ENCODE data around the gene DNAJB9.

The DNAJB9 gene

DNA sequence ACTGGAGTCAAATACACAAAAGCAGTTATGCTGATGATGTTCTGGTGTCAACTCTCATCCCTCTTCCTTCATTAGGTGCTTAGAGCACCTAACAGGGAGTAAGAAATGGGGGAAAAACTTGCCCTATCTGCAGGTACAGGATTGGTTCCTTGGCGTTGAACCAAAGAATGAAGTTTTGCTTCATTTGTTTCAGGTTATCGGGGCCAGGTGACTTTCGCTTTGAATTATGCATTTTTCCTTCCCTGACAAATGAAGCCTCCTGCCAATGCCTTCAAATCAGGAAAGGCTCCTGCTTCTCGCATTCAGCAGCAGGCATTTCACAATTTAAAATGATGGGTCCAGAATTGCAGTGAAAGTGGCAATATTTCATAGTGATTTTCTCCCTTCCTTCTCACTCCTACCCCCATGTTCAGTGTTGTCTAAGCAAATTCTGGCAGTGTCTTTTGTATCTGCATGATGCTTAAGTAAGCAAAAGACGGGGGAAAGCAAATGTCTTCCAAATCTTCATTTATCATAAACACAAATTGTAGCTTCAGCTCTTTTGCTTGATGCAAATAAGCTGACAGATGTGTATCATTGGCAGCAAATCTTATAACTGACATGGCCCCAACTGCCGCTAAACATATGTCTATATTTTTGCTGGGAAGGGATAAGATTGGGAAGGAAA, 29.4 kb downstream of the DNAJB9 start:
- no peak for DNase-seq (ENCODE audit: low read depth, low spot score)
- H3K4me3 ChIP-seq (ENCODE audit: low read length), result no peak overlapping the region

DNA sequence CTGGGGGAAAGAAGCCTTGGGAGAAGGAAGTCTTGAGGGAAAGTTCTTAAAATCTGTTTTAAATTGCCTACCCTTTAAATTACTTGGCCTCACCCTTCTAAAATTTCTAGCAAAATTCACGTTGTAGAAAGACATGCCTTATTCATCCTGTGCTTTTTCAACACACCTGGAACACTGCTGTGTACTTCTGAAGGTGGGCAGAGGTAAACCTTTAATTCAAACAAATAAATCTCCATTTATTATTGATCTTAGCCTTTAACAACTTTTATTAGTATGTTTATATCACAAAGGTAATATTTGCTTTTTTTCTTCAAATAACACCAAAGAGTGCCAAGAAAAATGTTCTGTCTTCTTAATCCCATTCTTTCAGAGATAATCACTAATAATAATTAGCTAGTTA, 30.7 kb downstream of the DNAJB9 start:
- DNase-seq (ENCODE audit: low read depth, low spot score), result no peak

GRCh38 chr7:108603656-108604306, 34.1 kb downstream of the DNAJB9 start:
- DNase-seq (ENCODE audit: low read depth, low spot score), result no peak
- H3K4me3 ChIP-seq (ENCODE audit: low read length), result no peak overlapping the region

More for the DNA sequence above, 30.7 kb downstream of the DNAJB9 start:
- H3K4me3 ChIP-seq (ENCODE audit: low read length), result no peak overlapping the region

DNA sequence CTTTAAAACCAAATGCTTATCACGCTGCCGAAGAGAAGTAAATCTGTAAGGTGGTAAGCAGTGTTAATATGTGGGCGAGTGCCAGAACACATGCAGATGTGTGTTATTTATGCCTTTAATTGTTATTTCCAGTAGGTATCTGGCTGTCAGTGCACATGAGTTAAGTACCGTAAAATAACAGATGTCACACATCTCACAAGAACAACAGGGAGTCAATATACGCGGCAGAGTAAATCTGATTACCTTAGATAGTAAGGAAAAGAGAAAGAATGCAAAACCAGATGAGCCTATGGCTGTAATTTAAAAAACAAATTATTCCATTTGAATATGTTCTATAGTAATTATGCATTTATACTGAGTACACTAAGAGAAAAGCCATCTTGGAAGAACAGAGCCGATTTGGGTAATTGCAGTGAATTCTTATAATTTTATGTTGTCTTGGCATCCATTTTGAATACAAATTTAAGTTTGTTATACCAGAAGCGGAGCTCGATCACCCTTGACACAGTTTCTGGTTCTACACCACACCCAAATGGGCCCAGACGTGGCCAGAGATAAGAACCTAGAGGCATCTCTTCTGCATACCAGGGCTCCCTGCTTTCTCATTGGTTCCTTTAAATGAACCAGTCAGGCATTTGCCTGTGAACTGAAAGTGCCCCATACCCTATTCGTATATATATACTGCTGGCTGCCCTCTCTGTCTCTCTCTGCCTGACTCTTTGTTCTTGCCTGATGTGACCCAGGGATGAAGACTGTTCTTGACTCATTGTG, 34.8 kb downstream of the DNAJB9 start:
- DNase-seq (ENCODE audit: low read depth, low spot score), result no peak

GRCh38 chr7:108605559-108606201, 36.0 kb downstream of the DNAJB9 start:
- DNase-seq (ENCODE audit: low read depth, low spot score), result no peak
- H3K4me3 ChIP-seq (ENCODE audit: low read length), result no peak overlapping the region

More for the DNA sequence above, 34.8 kb downstream of the DNAJB9 start:
- no peak overlapping the region for H3K4me3 ChIP-seq (ENCODE audit: low read length)

DNA sequence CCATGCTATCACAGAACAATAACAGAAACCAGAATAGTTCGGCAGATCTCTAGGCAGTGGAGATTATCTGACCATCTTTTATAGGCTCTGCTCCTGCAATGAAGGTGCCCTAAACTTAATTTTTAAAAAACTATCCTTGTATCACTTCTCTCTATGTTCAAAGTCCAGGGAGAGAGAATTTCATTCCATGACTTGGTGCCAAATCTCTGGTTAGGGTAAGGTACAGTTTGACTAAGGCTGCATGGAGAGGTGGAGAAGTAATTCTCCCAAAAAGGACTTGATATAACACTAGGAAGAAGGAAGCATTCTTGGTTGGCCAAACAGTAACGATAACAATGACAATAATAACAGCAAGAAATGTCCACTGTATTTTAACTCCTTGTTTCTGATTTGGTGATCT, 40.0 kb downstream of the DNAJB9 start:
- H3K4me3 ChIP-seq (ENCODE audit: low read length), result no peak overlapping the region
- DNase-seq (ENCODE audit: low read depth, low spot score), result no peak

DNA sequence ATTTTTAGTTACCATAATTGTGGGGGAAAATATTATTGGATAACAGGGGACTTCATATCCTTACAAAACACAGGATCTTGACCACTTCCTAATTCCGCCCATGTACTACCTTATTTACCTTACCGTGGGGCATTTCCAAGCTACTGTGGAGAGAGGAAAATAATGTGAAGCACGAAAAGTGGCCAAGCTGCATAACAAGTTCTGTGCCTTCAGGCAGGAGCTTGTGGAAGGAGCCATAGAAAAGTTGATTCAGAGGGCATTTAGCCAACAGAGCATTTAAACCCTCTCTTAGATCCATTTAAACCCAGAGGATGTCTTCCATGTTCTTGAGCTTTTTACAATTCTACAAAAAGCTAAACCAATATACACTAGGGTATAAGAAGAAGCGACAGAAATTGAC, 41.6 kb downstream of the DNAJB9 start:
- DNase-seq (ENCODE audit: low read depth, low spot score), result no peak
- H3K4me3 ChIP-seq (ENCODE audit: low read length), result no peak overlapping the region

- no peak overlapping the region for H3K4me3 ChIP-seq (ENCODE audit: low read length)
- DNase-seq (ENCODE audit: low read depth, low spot score), result peak; percentile 45
These were observed 43.7 kb downstream of the DNAJB9 start for GRCh38 chr7:108613147-108613948.

DNA sequence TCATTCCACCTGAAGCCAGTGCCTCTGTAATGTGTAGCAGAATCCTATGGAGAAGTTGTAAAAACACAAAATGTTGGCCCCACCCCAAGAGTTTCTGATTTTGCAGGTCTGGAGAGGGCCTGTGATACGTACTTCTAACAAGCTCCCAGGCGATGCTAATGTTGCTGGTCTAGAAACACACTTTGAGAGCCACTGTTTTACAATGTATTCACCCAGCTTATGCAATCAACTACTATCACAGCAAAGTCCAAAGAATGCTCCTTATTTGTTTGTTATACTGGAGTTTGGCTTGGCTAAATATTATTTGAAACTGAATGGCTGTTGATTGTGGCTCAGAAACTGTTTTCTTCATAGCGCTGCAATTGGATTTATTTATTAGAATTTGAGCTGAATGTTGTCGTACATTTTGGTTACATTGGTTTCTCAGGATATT, 44.3 kb downstream of the DNAJB9 start:
- no peak for DNase-seq (ENCODE audit: low read depth, low spot score)
- no peak overlapping the region for H3K4me3 ChIP-seq (ENCODE audit: low read length)

GRCh38 chr7:108614896-108615295, 45.2 kb downstream of the DNAJB9 start:
- no peak for DNase-seq (ENCODE audit: low read depth, low spot score)

GRCh38 chr7:108618056-108618455, 48.4 kb downstream of the DNAJB9 start:
- H3K4me3 ChIP-seq (ENCODE audit: low read length), result no peak overlapping the region
- no peak for DNase-seq (ENCODE audit: low read depth, low spot score)

More at GRCh38 chr7:108614896-108615295, 45.2 kb downstream of the DNAJB9 start:
- H3K4me3 ChIP-seq (ENCODE audit: low read length), result no peak overlapping the region

GRCh38 chr7:108623220-108623619, 53.5 kb downstream of the DNAJB9 start:
- DNase-seq (ENCODE audit: low read depth, low spot score), result no peak
- H3K4me3 ChIP-seq (ENCODE audit: low read length), result no peak overlapping the region

All from Jurkat, Clone E6-1 (cell line).